ENCODE data around the gene TAAR1. TPM values are rescaled to one million over a fixed set of nuclear protein-coding genes. Genes with fewer than 3 reads are reported as not detected.

The TAAR1 gene
- not detected in 2 replicates for total RNA-seq (2021)
- long read RNA-seq: 0 reads

GRCh38 chr6:132659082-132659481, at the start of gene TAAR1:
Gene TAAR1 (minus strand): TSS chr6:132659182. CDS start chr6:132646003, 13,179 bp downstream.
- Histone ChIP-seq H3K9ac (ENCODE audit: extremely low read depth, insufficient read length, low read length) (no peak within 1 kb of the TSS), H2AFZ (ENCODE audit: low read length) (no peak within 1 kb of the TSS), H4K5ac (ENCODE audit: insufficient read length, low read depth, low read length) (no peak within 1 kb of the TSS), H3K4me2 (ENCODE audit: insufficient read depth, insufficient read length, low read length) (no peak within 1 kb of the TSS), H3K56ac (ENCODE audit: insufficient read length, low read depth, low read length) (no peak within 1 kb of the TSS), H3K23ac (ENCODE audit: insufficient read length, low read depth, low read length) (no peak within 1 kb of the TSS), H3K27ac (ENCODE audit: insufficient read length, low read depth, low read length) (no peak within 1 kb of the TSS), H3K18ac (ENCODE audit: insufficient read length, low read depth, low read length) (no peak within 1 kb of the TSS), H2BK5ac (ENCODE audit: insufficient read length, low read length) (no peak within 1 kb of the TSS), H3K9me3 (ENCODE audit: control insufficient read depth, low read depth, low read length) (no peaks in the 10 kb centered on the region), H3K4me1 (ENCODE audit: insufficient read depth, low read length) (no peaks in the 10 kb centered on the region), H3K79me1 (ENCODE audit: insufficient read depth, low read depth, low read length, poor library complexity, severe bottlenecking) (no peaks in the 10 kb centered on the region), H3K79me2 (ENCODE audit: insufficient read depth, low read length) (no peaks in the 10 kb centered on the region), H2AK5ac (ENCODE audit: insufficient read length, low read length) (no peak within 1 kb of the TSS), H2BK15ac (ENCODE audit: low read depth, low read length) (no peak within 1 kb of the TSS), H4K91ac (ENCODE audit: insufficient read length, low read depth, low read length) (no peak within 1 kb of the TSS), H3T11ph (ENCODE audit: low read length) (no peak within 1 kb of the TSS), H4K8ac (replicated peaks; ENCODE audit: insufficient read length, low read depth, low read length) (no peak within 1 kb of the TSS), H3K27me3 (ENCODE audit: insufficient read depth, low read length) (no peaks in the 10 kb centered on the region), H2BK12ac (ENCODE audit: insufficient read length, low read depth, low read length) (no peak within 1 kb of the TSS), H2BK120ac (ENCODE audit: low read depth, low read length, poor library complexity, severe bottlenecking) (no peak within 1 kb of the TSS), H3K23me2 (ENCODE audit: insufficient read length, low read depth, low read length, poor library complexity, severe bottlenecking) (no peaks in the 10 kb centered on the region), H2BK20ac (ENCODE audit: low read depth, low read length, poor library complexity, severe bottlenecking) (no peak within 1 kb of the TSS), H3K14ac (ENCODE audit: insufficient read depth, low read length) (no peak within 1 kb of the TSS), H4K20me1 (ENCODE audit: control insufficient read depth, insufficient read depth, insufficient read length) (no peaks in the 10 kb centered on the region), H3K4ac (ENCODE audit: low read depth, low read length) (no peak within 1 kb of the TSS)
- no peak for DNase-seq
- Mint-ChIP-seq H3K4me1 (peaks cover 0 to 2% of the 10 kb centered on the region in 2 experiments; a peak in 2 of 4 replicates), H3K27ac (peak within 1 kb of the TSS in 1 of 3 experiments; percentile 72; a peak in 1 of 7 replicates), H3K27me3 (ENCODE audit: low read depth) (no peaks in the 10 kb centered on the region), H3K9me3 (no peaks in the 10 kb centered on the region; a peak in 1 of 5 replicates), H3K36me3 (ENCODE audit: insufficient read depth in 1 of 3, low read depth in 3 of 3) (no peaks in the 10 kb centered on the region), H3K4me3 (no peak within 1 kb of the TSS)
- no peak for TF ChIP-seq CTCF (conservative IDR thresholded peaks at IDR 0.05)
- no CpG with 5 or more reads among the region's 3 CpGs for WGBS (ENCODE audit: extremely low coverage, insufficient read length, low lambda C conversion rate)
